GM18870 (cell line): ENCODE results near the gene ACYP2.
"Not testable (repeated sequence)": the region's sequence is repeated elsewhere in the genome, so short reads cannot be mapped to it uniquely, and the experiment has no call there.

Source experiments
- ATAC-seq: cut with Tn5 transposase; IDR thresholded peaks from one replicate; pipeline ENCODE4 v1.9.1; 2021; ENCODE audit warnings: moderate library complexity; ENCODE audit not compliant: unreplicated experiment

Gene ACYP2

GRCh38 chr2:54262015-54262765 is 146.8 kb downstream of the ACYP2 start:
- no peak for ATAC-seq

- ATAC-seq: not testable (repeated sequence)
These were observed 149.7 kb downstream of the ACYP2 start for GRCh38 chr2:54265081-54265480.

GRCh38 chr2:54267577-54267976 is 152.2 kb downstream of the ACYP2 start:
- no peak for ATAC-seq

- ATAC-seq: no peak
These were observed 155.8 kb downstream of the ACYP2 start for GRCh38 chr2:54271189-54271588.

GRCh38 chr2:54271843-54272627 is 156.6 kb downstream of the ACYP2 start:
- peak; percentile 98 for ATAC-seq

GRCh38 chr2:54274781-54275242 is 159.4 kb downstream of the ACYP2 start:
- no peak for ATAC-seq

GRCh38 chr2:54275541-54275940 is 160.1 kb downstream of the ACYP2 start:
- ATAC-seq: no peak

- ATAC-seq: no peak
These were observed 164.0 kb downstream of the ACYP2 start for GRCh38 chr2:54279385-54279784.

GRCh38 chr2:54284826-54285225 is 169.4 kb downstream of the ACYP2 start:
- no peak for ATAC-seq

- no peak for ATAC-seq
These were observed 170.0 kb downstream of the ACYP2 start for GRCh38 chr2:54285451-54285850.

GRCh38 chr2:54287532-54287931 is 172.1 kb downstream of the ACYP2 start:
- ATAC-seq: no peak

GRCh38 chr2:54289917-54290316 is 174.5 kb downstream of the ACYP2 start:
- ATAC-seq: no peak

- ATAC-seq: no peak
These were observed 175.1 kb downstream of the ACYP2 start for GRCh38 chr2:54290356-54291025.

- not testable (repeated sequence) for ATAC-seq
These were observed 179.2 kb downstream of the ACYP2 start for GRCh38 chr2:54294665-54295064.

GRCh38 chr2:54295911-54296310 is 180.5 kb downstream of the ACYP2 start:
- no peak for ATAC-seq

- ATAC-seq: no peak
These were observed 183.1 kb downstream of the ACYP2 start for GRCh38 chr2:54298514-54298913.

- ATAC-seq: no peak
These were observed 188.2 kb downstream of the ACYP2 start for GRCh38 chr2:54303631-54304030.

- no peak for ATAC-seq
These were observed 191.1 kb downstream of the ACYP2 start for GRCh38 chr2:54306556-54306955.

- ATAC-seq: no peak
These were observed 192.8 kb downstream of the ACYP2 start for GRCh38 chr2:54308186-54308585.

GRCh38 chr2:54308782-54309181 is 193.4 kb downstream of the ACYP2 start:
- no peak for ATAC-seq

GRCh38 chr2:54310311-54310710 is 194.9 kb downstream of the ACYP2 start:
- ATAC-seq: no peak

GRCh38 chr2:54310961-54311360 is 195.5 kb downstream of the ACYP2 start:
- ATAC-seq: no peak
